ENCODE data around the gene CEP120. TPM values are rescaled to one million over a fixed set of nuclear protein-coding genes. Genes with fewer than 3 reads are reported as not detected.

CEP120 gene
- total RNA-seq, 6 experiments from 2014 or later = 5.7 to 12.7 (median 7.1) TPM

GRCh38 chr5:123397538-123397937 is 25.7 kb downstream of the CEP120 start:
- no peak for ATAC-seq
- WGBS (ENCODE audit: insufficient coverage, low coverage, low lambda C conversion rate, missing lambda C conversion rate) = 81% methylated on average over 3 of the region's 3 CpGs
- H3K9me3 ChIP-seq = no peaks in the 10 kb centered on the region
- no peak for DNase-seq
- H3K4me1 ChIP-seq = no peaks in the 10 kb centered on the region
- peaks cover 0 to 20% (median 3%) of the 10 kb centered on the region in 4 donors for H3K36me3 ChIP-seq
- no peak overlapping the region for H3K4me3 ChIP-seq
- no peaks in the 10 kb centered on the region for H3K27me3 ChIP-seq
- TF ChIP-seq, protein P1, sequence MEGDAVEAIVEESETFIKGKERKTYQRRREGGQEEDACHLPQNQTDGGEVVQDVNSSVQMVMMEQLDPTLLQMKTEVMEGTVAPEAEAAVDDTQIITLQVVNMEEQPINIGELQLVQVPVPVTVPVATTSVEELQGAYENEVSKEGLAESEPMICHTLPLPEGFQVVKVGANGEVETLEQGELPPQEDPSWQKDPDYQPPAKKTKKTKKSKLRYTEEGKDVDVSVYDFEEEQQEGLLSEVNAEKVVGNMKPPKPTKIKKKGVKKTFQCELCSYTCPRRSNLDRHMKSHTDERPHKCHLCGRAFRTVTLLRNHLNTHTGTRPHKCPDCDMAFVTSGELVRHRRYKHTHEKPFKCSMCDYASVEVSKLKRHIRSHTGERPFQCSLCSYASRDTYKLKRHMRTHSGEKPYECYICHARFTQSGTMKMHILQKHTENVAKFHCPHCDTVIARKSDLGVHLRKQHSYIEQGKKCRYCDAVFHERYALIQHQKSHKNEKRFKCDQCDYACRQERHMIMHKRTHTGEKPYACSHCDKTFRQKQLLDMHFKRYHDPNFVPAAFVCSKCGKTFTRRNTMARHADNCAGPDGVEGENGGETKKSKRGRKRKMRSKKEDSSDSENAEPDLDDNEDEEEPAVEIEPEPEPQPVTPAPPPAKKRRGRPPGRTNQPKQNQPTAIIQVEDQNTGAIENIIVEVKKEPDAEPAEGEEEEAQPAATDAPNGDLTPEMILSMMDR (IDR thresholded peaks at IDR 0.05) = no peak
- TF ChIP-seq POLR2A (IDR thresholded peaks at IDR 0.05) = no peak
- no peak overlapping the region for H3K27ac ChIP-seq
- intact Hi-C loops (cut with DNase I) = no loop called here

- no peak for TF ChIP-seq POLR2A (IDR thresholded peaks at IDR 0.05)
- TF ChIP-seq, protein P1 (IDR thresholded peaks at IDR 0.05) = no peak
- H3K27me3 ChIP-seq = no peaks in the 10 kb centered on the region
- peak in 2 of 4 donors; percentile 33 to 69 for ATAC-seq
- H3K27ac ChIP-seq = no peak overlapping the region
- 30% methylated on average over 1 of the region's 1 CpG for WGBS (ENCODE audit: insufficient coverage, low coverage, low lambda C conversion rate, missing lambda C conversion rate)
- H3K4me1 ChIP-seq = no peaks in the 10 kb centered on the region
- intact Hi-C loops (cut with DNase I) = no loop called here
- no peaks in the 10 kb centered on the region for H3K9me3 ChIP-seq
- no peak overlapping the region for H3K4me3 ChIP-seq
- no peak for DNase-seq
- peaks cover 0 to 12% (median under 1%) of the 10 kb centered on the region in 4 donors for H3K36me3 ChIP-seq
These were observed 32.2 kb downstream of the CEP120 start for GRCh38 chr5:123391009-123391408.

DNA sequence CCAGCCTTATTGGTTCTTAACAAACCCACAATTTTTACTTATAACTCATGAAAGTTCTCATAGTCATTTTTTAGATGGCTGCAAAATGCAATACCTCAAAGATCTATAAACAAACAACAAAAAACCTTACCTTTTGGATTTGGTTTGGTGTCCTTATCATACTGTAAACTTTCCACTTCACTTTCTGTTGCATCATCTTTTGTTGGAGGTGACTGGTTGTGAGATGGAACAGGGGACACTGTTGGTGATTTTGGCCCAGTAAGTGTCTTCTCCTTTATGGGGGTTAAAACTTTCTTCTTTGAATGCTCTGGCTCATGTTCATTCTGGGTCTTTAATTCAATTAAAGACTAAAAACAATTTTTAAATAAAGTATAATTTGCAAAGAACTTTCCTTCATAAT is 33.4 kb downstream of the CEP120 start:
- Histone ChIP-seq H3K27me3 (no peaks in the 10 kb centered on the region), H3K4me3 (no peak overlapping the region), H3K9me3 (no peaks in the 10 kb centered on the region), H3K36me3 (peaks cover 0 to 12% (median 2%) of the 10 kb centered on the region in 4 donors), H3K27ac (no peak overlapping the region), H3K4me1 (no peaks in the 10 kb centered on the region)
- TF ChIP-seq, protein P1 (IDR thresholded peaks at IDR 0.05) = no peak
- no peak for TF ChIP-seq POLR2A (IDR thresholded peaks at IDR 0.05)
- DNase-seq (no peak), ATAC-seq (peak in 2 of 4 donors; percentile 52 to 56)
- intact Hi-C loops (cut with DNase I) = no loop called here

DNA sequence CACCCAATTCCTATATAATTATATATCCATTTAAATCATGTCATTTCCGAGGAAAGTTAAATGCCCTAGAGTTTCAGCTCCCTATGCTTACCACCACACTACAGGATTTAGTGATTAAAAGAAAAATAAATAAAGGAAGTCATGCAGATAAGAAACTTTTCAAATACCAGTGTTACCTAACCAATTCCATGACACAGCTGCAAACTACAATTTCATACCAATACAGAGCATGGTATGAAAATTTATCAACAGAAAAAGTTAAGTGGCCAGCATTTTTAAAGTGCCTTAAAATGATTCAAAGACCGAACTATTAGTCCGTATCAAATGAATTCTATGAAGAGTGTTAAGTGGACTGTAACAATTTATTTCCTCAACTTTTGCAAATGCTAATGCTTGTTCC is 35.9 kb downstream of the CEP120 start:
- intact Hi-C loops (cut with DNase I) = no loop called here

More for the DNA sequence above, 35.9 kb downstream of the CEP120 start:
- H3K4me3 ChIP-seq = no peak overlapping the region
- peaks cover 0 to 4% (median 0%) of the 10 kb centered on the region in 4 donors for H3K4me1 ChIP-seq
- H3K9me3 ChIP-seq = no peaks in the 10 kb centered on the region
- H3K36me3 ChIP-seq = peaks cover 0 to 4% (median 2%) of the 10 kb centered on the region in 4 donors
- no peak overlapping the region for H3K27ac ChIP-seq
- no peaks in the 10 kb centered on the region for H3K27me3 ChIP-seq
- DNase-seq (no peak), ATAC-seq (peak in 1 of 4 donors; percentile 43)
- no peak for TF ChIP-seq POLR2A (IDR thresholded peaks at IDR 0.05)
- TF ChIP-seq, protein P1 (IDR thresholded peaks at IDR 0.05) = no peak
- WGBS (ENCODE audit: insufficient coverage, low coverage, low lambda C conversion rate, missing lambda C conversion rate) = 86% methylated on average over 3 of the region's 3 CpGs
